MM.1S (cell line): ENCODE results near the gene HOXA13.

Experiments used
- CTCF ChIP-seq: fragments of 300-600 bp; sonication (generic); IDR thresholded peaks from 2 replicates; pipeline ENCODE4 v1.5.1; 2016; ENCODE audit warnings: antibody characterized with exemption, low read length, mixed read lengths
- EZH2 ChIP-seq: fragments of 300-600 bp; sonication (generic); optimal IDR thresholded peaks from 2 replicates; pipeline ENCODE3; 2017; ENCODE audit warnings: low read depth, mild to moderate bottlenecking, antibody characterized with exemption, low read length, mixed read lengths
- EZH2phosphoT487 ChIP-seq: fragments of 300-600 bp; sonication (generic); IDR thresholded peaks from 2 replicates; pipeline ENCODE4 v1.6.1; 2018; ENCODE audit warnings: antibody characterized with exemption, low read length

GRCh38 chr7:27199849-27200760 is at the start of gene HOXA13:
- TF ChIP-seq CTCF, result no peak
- no peak for TF ChIP-seq EZH2phosphoT487
- TF ChIP-seq EZH2, result no peak
